NCI-H510A treated with DMSO at 0.1 percent for 48 hours (cell line): ENCODE measurements around the gene CIBAR2.

ENCODE experiments used
- DNase-seq: peaks from one replicate; lab custom pipeline; 2025; lab: John Stamatoyannopoulos, UW

Gene CIBAR2

GRCh38 chr16:85112364-85112763 lies at the start of gene CIBAR2:
Gene CIBAR2, minus strand, starts transcription at chr16:85112472. Its CDS starts 120 bp downstream, at chr16:85112352.
- DNase-seq: peak; percentile 17

- DNase-seq: no peak
Measured at GRCh38 chr16:85159179-85159980, 47.1 kb upstream of the CIBAR2 start.

- DNase-seq: no peak
Measured at GRCh38 chr16:85158743-85159178, 46.5 kb upstream of the CIBAR2 start.

- peak; percentile 56 for DNase-seq
Measured at GRCh38 chr16:85157813-85158742, 45.8 kb upstream of the CIBAR2 start.

- DNase-seq: no peak
Measured at GRCh38 chr16:85157372-85157771, 45.1 kb upstream of the CIBAR2 start.

- no peak for DNase-seq
Measured at GRCh38 chr16:85156869-85157268, 44.6 kb upstream of the CIBAR2 start.

GRCh38 chr16:85156440-85156839 lies 44.2 kb upstream of the CIBAR2 start:
- no peak for DNase-seq

- peak; percentile 52 for DNase-seq
Measured at GRCh38 chr16:85153656-85154091, 41.4 kb upstream of the CIBAR2 start.

GRCh38 chr16:85153046-85153445 lies 40.8 kb upstream of the CIBAR2 start:
- no peak for DNase-seq

- DNase-seq: no peak
Measured at GRCh38 chr16:85152414-85153030, 40.2 kb upstream of the CIBAR2 start.

- DNase-seq: peak; percentile 33
Measured at GRCh38 chr16:85151603-85152413, 39.5 kb upstream of the CIBAR2 start.

GRCh38 chr16:85151079-85151602 lies 38.9 kb upstream of the CIBAR2 start:
- DNase-seq: no peak

- no peak for DNase-seq
Measured at GRCh38 chr16:85150331-85150940, 38.2 kb upstream of the CIBAR2 start.

GRCh38 chr16:85149776-85150175 lies 37.5 kb upstream of the CIBAR2 start:
- no peak for DNase-seq

- peak; percentile 70 for DNase-seq
Measured at GRCh38 chr16:85148931-85149330, 36.7 kb upstream of the CIBAR2 start.

GRCh38 chr16:85146922-85147651 lies 34.8 kb upstream of the CIBAR2 start:
- DNase-seq: no peak

GRCh38 chr16:85146532-85146797 lies 34.2 kb upstream of the CIBAR2 start:
- no peak for DNase-seq

- no peak for DNase-seq
Measured at GRCh38 chr16:85145734-85146531, 33.7 kb upstream of the CIBAR2 start.

GRCh38 chr16:85145188-85145587 lies 32.9 kb upstream of the CIBAR2 start:
- no peak for DNase-seq
